Muscle of back (tissue), 11 donors: ENCODE measurements around the gene MIOS. TPM values are rescaled to one million over a fixed set of nuclear protein-coding genes. Genes with fewer than 3 reads are reported as not detected.

Experiments used
- DNase-seq, 3 donors: peaks; one replicate each; pipeline versions ENCODE4 v3.0.0 to v3.0.0-alpha.2; 2013
- polyA plus RNA-seq, 10 donors: library from polyadenylated mRNA; unstranded; fragments of 120-200 nt; gene quantifications; one replicate each; pipeline ENCODE4 v1.2.1, GENCODE V29; 2013; ENCODE audit not compliant: insufficient read length in 10 of 10

Gene MIOS
- polyA plus RNA-seq, 10 donors, result 22.0 to 35.4 (median 27.4) TPM

- DNase-seq, result no peak
These were observed 15.9 kb downstream of the MIOS start for GRCh38 chr7:7582596-7582995.

- DNase-seq, result no peak
These were observed 17.0 kb downstream of the MIOS start for GRCh38 chr7:7583731-7584130.

- DNase-seq, result no peak
These were observed 18.0 kb downstream of the MIOS start for GRCh38 chr7:7584653-7585052.

- DNase-seq, result no peak
These were observed 18.7 kb downstream of the MIOS start for GRCh38 chr7:7585241-7585928.

DNA sequence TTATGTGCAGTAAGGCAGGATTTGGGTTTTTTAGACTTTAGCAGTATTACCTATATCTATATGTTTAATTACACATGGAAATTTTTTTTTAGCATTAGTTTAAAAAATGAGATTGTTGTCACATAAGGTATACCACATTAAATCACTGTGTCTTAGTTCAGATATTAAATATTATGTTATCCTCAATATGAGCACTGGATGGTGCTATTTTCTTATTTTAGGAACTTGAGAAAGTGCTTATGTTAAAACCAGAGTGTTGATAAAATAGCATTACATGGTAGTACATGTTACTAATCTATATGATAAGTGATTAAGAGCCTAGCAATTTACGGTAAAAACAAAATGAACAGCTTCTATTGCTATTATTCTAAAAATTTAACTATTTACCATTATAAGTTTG, 28.8 kb downstream of the MIOS start:
- DNase-seq, result peak; percentile 15 to 34 (median 20)

DNA sequence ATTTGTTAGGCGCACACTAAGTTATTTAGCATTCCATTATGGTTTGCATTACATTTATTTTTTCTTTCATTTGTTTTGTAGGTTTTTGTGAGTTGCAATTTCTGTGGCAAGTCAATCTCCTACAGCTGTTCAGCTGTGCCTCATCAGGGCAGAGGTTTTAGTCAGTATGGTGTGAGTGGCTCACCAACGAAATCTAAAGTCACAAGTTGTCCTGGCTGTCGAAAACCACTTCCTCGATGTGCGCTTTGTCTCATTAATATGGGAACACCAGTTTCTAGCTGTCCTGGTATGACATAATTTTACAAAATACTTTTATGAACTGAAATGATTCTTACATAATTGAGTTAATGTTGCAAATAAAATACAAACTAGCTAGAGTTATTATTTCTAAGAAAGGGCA, 29.5 kb downstream of the MIOS start:
- no peak for DNase-seq

DNA sequence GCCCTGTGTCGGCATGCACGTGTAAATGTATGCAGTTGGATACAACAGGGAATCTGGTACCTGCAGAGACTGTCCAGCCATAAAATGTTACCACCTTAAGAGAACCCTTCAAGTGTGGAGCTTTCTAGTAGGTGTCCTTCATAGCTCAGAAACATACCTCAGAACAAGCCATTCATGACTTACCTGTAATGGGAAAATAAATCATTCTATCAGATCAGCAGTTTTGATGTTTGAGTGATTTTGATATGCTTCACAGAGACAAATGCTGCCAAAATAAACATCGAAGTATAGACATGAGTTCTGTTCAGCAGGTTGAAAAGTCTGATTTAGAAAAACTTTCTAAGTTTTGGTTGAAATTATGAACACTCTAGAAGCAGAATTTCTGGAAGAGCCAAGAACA, 40.3 kb downstream of the MIOS start:
- no peak for DNase-seq

GRCh38 chr7:7609330-7609729, 42.6 kb downstream of the MIOS start:
- no peak for DNase-seq

GRCh38 chr7:7612519-7612918, 45.8 kb downstream of the MIOS start:
- DNase-seq, result no peak

DNA sequence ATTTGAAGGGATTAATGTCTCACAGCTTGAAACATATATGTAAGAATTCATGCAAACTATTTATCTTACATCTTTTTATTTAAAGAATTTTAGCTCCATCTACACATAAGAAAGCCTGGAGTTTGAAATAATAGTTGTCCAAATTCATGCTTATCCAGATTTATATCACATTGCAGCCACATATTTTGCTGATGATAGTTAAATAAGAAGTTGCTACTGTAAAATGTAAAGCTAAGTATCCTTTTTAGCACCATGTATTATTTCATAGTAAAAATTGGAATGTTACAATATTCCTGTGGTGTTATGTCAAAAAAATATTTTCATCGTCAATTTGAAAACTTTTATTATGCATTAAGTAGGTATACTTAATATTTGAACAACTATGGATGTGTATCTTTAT, 46.5 kb downstream of the MIOS start:
- no peak for DNase-seq

- no peak for DNase-seq
These were observed 47.5 kb downstream of the MIOS start for GRCh38 chr7:7614018-7614741.

GRCh38 chr7:7617550-7617949, 50.9 kb downstream of the MIOS start:
- no peak for DNase-seq

GRCh38 chr7:7618410-7618809, 51.7 kb downstream of the MIOS start:
- DNase-seq, result no peak

- DNase-seq, result no peak
These were observed 53.6 kb downstream of the MIOS start for GRCh38 chr7:7620236-7620635.

DNA sequence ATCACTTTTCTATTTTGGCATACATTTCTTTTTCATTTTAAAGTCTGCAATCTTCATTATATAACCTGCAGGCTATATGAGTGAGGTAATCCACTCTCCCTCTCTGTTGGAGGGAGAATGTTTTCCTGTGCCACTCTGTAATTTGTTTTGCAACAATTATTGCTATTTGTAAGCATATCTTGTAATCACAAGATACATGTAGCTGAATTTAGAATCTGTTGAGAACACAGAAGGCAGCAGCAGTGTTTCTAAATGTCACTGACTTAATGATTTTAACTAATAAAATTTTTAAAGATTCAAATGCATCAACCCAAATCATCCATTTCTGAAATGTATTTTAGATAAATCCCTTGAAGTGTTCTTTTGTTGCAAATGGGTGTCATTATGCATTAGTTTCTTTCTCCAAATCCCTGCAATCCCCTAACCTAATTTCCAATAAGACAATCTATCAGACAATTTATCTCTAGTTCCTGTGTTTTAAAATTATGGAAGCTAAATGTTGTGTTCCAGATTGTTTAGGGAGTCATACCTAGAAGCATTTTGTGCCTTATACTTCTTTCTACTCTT, 54.0 kb downstream of the MIOS start:
- DNase-seq, result no peak

GRCh38 chr7:7628476-7628875, 61.8 kb downstream of the MIOS start:
- DNase-seq, result no peak

- DNase-seq, result no peak
These were observed 64.1 kb downstream of the MIOS start for GRCh38 chr7:7630626-7631329.

GRCh38 chr7:7639421-7639820, 72.7 kb downstream of the MIOS start:
- no peak for DNase-seq

- no peak for DNase-seq
These were observed 73.2 kb downstream of the MIOS start for GRCh38 chr7:7639847-7640220.

GRCh38 chr7:7640221-7641128, 73.8 kb downstream of the MIOS start, which contains the start of gene UMAD1:
UMAD1 (plus strand) TSS chr7:7640752; CDS start chr7:7673372, 32,620 bp downstream.
- DNase-seq, result peak; percentile 99

GRCh38 chr7:7641129-7641663, 74.5 kb downstream of the MIOS start:
- DNase-seq, result no peak
